Measurements from ENCODE around the gene HCFC1. TPM values are rescaled to one million over a fixed set of nuclear protein-coding genes. Genes with fewer than 3 reads are reported as not detected.
A peak's percentile ranks its signal among the peaks of the same experiment; 100 is the strongest.
"Not testable (repeated sequence)": the region's sequence is repeated elsewhere in the genome, so short reads cannot be mapped to it uniquely, and the experiment has no call there.

HCFC1 gene
- total RNA-seq, 1 donor from 2014 or later = 39.5 TPM

DNA sequence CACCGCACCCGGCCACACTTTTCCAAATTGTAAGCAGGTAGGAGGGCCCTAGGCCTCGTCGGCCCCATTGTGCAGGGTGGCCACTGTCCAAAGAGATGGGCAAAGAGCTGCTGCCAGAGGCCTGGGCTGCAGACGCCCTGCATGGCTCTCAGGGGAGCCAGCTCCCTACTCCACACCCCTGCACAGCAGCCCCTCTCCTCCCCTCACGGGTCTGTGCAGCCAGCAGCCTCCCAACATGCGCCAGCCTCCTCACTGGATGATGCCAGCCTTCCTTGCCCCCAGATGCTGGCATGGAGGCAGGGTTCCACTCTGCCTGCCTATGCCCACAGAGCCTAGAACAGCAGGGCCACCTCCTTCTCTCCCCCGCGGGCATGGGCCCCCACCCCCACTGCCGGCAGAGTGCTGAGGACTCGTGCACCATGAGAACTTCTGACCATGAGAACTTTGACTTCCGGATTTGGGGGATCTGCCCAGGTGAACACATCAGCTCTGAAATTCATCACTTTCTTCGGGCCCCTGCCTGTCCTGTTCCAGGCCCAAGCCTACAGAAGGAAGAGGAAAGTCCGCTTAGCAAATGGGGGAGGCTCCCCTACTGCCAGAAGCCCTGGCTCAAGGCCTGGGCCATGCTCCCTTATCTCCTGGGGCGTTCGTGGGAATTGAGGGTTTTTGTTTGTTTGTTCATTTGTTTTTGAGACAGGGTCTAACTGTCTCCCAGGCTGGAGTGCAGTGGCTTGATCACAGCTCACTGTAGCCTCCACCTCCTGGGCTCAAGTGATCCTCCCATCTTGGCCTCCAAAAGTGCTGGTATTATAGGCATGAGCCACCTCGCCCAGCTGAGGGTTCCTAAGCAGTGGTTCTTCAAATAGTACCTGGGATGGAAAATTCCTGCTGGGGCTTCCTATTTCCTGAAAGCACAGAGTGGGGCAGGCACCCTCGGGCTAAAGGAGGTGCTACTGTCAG, 40.0 kb upstream of the HCFC1 start:
- DNase-seq (ENCODE audit: low spot score) = no peak
- intact Hi-C loops (cut with DNase I) = loop anchor here (2.0 to 5.0 kb wide), 3 partner anchors 39 to 521 kb away; no protein-coding TSS in a partner anchor

DNA sequence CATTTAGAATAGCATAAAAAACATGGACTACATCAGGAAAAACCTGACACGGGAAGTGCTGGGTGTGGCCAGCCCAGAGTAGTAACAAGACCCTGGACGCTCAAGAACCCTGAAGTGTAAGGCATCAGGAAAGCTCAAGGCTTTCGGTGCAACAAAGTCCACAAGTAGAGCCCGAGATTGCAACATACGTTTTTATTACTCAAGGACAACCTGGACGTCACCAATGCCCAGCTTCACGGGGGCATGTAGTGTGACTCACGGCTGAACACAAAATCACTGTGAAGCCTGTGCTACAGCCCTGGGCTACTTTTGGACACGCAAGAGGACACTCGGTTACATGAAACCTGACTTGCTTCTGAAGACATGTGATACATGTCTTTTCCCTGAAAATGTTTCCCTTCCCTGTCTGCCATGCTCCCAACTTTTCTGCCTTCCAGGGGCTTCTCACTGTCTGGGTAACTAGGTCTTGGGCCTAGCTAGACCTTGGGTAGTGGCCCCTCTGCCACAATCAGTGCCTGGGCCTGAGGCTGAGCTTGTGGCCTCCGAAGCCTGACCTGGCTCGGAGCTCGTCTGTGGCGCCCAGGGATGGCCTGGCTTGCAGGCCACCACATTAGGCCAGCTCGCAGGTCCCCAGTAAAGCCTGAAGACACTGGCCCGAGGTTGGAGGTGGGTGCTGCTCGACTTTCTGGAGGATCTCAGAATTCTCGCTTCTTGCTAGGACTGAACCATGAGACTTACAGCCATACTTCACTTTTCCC, 38.9 kb upstream of the HCFC1 start:
- DNase-seq (ENCODE audit: low spot score) = no peak
- intact Hi-C loops (cut with DNase I) = loop anchor here (5.0 kb wide), 2 partner anchors 307 to 522 kb away; no protein-coding TSS in a partner anchor

DNA sequence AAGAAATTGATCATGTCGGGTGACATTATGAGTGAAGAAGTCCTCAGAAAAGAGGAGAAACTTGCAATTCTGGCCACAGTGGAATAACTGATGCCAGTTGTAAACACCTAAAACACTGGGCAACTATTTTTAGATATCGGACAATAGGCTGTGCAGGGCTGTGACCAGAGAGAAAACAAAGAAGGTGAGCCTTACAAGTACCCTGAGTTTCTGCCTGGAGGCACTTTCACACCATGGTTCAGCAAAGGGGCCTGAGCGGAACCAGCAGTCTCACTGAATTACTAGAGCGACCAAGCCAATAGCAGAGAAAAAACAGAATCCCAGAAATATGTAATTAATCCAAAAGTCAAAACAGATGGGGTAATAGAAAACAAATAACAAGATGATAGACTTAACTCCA, 36.9 kb upstream of the HCFC1 start:
- DNase-seq (ENCODE audit: low spot score) = no peak
- intact Hi-C loops (cut with DNase I) = no loop called here

- DNase-seq (ENCODE audit: low spot score) = no peak
- intact Hi-C loops (cut with DNase I) = no loop called here
These were observed 35.3 kb upstream of the HCFC1 start for GRCh38 chrX:154006947-154007346.

DNA sequence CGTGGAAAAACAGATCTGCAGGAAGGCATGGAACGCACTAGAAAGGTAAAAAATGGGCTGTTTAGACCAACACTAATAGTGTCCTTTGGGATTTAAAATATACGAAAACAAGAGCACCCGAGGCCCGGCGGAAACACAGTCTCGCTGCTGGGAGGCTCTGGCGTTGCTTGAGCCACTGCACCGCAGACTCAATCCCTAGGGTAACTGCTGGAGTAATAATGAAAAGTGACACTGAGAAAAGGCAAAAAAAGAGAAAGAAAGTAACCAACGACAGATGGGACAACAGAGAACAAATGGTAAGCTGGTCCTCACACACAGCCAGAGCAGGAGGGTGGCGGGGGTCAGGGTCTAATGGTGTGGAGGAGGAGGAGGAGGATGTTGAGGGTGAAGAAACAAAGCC, 32.7 kb upstream of the HCFC1 start:
- intact Hi-C loops (cut with DNase I) = no loop called here
- DNase-seq (ENCODE audit: low spot score) = no peak

DNA sequence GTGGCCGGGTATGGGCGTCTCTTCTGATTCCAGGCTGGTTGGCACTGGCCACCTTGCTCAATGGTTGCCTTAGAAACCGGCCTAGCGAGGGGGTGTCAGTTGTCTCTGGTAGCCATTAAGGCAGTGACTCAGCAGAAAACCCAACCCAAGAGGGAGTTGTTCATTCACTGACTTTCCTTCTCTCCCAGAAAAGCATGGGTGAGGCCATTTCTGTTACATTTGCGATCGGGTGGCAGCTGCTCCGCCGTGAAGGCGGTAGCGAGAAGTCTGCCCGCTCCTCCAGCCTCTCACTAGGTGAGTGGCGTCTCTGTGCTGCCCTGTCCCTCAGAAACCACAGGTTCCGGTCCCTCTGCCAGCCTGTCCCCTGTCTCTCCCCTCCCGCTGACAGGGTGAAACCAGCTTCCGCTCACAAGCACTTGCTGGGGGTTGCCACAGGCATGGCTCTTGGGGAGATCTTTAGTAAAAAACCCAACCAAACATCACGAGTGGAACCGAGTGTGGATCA, 30.6 kb upstream of the HCFC1 start:
- DNase-seq (ENCODE audit: low spot score) = peak; percentile 87

DNA sequence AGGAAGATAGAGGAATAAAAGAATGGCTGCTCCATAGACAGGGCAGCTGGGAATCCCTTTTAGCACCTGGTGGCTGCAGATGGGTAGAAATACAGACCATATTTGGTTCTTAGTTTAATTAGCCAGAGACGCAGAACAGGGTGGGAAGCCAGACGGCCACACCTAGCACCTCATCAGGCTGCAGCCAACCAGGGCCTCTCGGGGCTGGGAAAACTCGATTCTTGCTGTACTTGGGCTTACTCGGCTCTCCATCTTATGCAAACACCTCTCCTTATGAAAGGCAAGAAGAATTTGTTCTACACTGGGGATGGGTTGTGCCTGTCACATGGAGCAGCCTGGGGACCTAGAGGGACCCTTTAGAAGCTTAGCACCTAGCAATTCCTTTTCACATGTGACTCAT, 28.4 kb upstream of the HCFC1 start:
- DNase-seq (ENCODE audit: low spot score) = no peak
- intact Hi-C loops (cut with DNase I) = no loop called here

More for the DNA sequence above, 30.6 kb upstream of the HCFC1 start:
- intact Hi-C loops (cut with DNase I) = no loop called here

DNA sequence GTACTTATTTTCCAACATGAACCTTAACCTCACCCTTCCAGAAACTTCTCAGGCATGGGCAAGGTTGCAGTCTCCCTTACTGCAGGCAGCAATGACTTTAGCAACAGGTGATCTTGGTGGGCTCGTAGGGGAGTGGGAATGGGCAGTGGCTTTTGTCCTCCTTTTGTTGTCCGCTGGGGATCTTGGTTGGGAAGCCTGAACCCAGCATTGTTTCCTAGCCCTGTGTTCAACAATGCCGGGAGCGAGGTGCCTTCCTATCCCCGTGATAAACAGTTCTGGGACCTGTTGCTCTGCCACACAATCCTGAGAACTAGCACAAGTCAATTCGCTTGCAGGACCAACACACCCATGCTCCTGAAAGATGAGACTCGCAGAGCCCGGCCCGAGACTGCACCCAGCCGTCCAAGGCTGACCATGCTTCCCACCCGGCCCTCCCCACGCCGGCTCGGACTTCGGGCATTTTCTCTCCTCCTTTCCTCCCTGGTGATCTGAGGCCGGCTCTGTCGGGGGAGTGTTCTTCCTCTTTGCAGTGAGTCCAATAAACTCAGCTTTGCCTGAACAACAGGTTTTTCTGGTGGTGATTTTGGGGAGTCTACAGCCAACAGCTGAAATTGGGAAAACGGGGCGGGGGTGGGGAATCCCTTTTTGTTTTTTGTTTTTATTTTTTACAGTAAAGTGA, 27.9 kb upstream of the HCFC1 start:
- DNase-seq (ENCODE audit: low spot score) = no peak
- intact Hi-C loops (cut with DNase I) = no loop called here

DNA sequence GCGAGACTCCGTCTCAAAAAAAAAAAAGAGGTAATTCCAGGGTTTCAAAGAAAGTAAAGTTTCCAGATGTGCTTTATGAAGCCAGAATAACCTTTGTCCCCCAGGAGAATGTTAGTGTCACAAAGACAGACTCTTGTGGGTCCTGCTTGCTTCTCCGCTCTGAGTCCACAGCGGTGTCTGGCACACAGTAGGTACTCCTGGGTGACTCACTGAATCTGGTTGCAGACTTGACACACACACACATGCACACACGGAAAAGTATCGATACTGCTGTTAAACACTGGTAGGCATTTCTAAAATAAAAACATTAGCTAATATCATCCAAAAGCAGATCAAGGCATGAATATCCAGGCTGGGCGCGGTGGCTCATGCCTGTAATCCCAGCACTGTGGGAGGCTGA, 23.9 kb upstream of the HCFC1 start:
- no peak for DNase-seq (ENCODE audit: low spot score)
- intact Hi-C loops (cut with DNase I) = no loop called here

DNA sequence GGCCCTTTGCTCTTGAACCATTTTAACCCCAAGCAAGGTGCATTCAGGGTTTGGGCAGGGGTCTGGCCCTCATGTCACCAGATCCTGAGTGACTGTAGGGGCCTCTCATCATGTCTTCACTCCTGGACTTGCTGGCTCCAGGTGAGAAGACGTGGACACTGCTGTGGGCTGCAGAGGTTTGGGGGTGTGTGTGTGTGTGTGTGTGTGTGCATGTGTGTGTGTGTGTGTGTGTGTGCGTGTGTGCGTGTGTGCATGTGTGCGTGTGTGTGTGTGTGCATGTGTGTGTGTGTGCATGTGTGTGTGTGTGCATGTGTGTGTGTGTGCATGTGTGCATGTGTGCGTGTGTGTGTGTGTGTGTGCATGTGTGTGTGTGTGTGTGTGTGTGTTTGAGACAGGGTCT, 22.8 kb upstream of the HCFC1 start:
- intact Hi-C loops (cut with DNase I) = not testable (repeated sequence)

DNA sequence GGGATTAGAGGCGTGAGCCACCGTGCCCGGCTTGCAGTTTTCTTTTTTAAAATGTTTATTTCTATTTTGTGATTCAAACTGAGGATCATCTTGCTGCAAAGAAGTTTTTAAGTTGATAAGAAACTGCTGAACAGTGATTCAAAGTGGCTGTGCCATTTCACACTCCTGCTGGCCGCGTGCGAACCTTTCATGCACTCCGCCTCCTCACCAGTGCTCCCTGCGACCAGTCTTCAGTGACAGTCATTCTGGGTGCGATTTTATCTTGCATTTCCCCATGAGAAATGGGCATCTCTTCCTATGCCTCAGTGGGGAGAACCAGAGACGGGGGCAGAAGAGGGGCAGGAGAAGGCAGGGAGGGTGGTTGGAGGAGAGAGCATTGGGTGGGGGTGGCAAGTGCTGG, 22.4 kb upstream of the HCFC1 start:
- no peak for DNase-seq (ENCODE audit: low spot score)

More for the DNA sequence above, 22.8 kb upstream of the HCFC1 start:
- DNase-seq (ENCODE audit: low spot score) = not testable (repeated sequence)

GRCh38 chrX:153993079-153993478, 21.5 kb upstream of the HCFC1 start:
- no peak for DNase-seq (ENCODE audit: low spot score)
- intact Hi-C loops (cut with DNase I) = no loop called here

More for the DNA sequence above, 22.4 kb upstream of the HCFC1 start:
- intact Hi-C loops (cut with DNase I) = no loop called here

DNA sequence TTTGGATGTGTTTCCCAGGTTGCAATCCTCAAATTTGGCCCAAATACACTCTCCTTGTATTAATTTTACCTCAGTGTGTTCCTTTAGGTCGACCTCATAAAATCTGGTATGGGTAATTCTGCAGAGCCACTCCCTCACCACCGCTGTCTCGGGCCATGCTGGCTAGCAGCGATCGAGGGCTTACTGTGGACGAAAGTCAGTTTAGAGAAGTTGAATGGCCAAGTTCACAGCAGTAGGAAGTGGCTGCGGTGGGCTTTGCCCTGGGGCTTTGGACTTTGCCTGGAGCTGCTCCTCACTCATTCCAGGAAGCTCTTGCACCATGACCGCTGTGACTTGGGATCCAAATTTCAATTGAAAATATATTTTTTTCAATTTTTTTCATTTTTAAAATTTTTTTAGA, 20.6 kb upstream of the HCFC1 start:
- no peak for DNase-seq (ENCODE audit: low spot score)
- intact Hi-C loops (cut with DNase I) = no loop called here

DNA sequence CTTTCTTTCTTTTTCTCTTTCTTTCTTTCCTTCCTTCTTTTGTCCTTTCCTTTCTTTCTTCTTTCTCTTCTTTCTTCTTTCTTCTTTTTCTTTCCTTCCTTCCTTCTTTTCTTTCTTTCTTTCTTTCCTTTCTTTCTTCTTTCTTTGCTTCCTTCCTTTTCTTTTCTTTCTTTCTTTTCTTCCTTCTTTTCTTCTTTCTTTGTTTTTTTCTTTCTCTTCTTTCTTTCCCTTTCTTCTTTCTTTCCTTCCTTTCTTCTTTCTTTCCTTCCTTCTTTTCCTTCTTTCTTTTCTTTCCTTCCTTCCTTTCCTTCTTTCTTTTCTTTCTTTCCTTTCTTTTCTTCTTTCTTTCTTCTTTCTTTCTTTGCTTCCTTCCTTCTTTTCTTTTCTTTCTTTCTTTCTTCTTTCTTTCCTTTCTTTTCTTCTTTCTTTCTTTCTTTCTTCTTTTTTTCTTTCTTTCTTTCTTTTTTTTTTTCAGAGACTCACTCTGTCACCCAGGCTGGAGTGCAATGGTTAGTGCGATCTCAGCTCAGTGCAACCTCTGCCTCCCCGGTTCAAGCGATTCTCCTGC, 19.5 kb upstream of the HCFC1 start:
- intact Hi-C loops (cut with DNase I) = no loop called here

DNA sequence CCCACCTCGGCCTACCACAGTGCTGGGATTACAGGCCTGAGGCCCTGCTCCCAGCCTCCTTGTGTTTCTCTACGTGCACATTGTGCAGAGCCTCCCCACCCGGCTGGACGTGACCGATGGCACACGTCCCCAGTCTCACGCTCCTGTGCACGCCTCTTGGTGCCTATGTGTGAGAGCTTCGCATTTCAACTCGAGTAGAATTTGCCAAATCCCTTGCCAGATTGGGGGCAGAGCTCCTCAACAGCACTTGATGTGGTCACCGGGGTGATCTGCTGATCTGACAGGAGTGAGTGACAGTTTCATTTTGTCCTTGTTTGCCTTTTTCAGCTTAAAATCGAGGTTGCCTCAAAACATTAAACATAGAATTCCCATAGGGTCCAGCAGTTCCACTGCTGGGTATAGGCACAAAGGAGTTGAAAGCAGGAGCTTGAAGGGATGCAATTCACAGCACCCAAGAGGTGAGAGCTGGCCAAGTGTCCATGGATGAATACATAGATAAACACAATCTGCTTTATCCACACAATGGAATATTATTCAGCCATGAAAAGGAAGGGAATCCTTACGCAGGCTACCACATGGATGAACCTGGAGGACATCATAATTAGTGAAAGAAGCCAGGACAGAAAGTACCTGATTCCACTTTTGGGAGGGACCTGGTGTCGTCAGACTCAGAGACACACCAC, 18.5 kb upstream of the HCFC1 start:
- DNase-seq (ENCODE audit: low spot score) = no peak
- intact Hi-C loops (cut with DNase I) = no loop called here

More for the DNA sequence above, 19.5 kb upstream of the HCFC1 start:
- no peak for DNase-seq (ENCODE audit: low spot score)

DNA sequence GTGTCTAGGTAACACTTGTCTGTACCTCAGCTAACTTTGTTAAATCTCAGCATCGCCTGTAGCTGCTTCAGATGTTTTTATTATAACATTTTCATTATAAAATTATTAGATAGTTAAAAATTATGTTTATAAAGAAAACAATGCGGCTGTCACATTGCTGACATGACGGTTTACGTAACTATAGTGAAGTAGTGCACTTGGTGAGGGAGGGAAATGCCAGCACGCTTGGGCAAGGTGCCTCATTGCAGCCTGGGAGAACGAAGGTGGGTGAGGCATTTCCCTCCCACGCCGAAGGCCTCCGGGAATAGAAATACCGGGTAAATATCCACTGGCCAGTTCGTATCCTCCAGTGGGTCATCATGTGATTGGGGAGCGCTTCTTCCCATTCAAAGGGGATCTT, 16.9 kb upstream of the HCFC1 start:
- DNase-seq (ENCODE audit: low spot score) = no peak
- intact Hi-C loops (cut with DNase I) = no loop called here

DNA sequence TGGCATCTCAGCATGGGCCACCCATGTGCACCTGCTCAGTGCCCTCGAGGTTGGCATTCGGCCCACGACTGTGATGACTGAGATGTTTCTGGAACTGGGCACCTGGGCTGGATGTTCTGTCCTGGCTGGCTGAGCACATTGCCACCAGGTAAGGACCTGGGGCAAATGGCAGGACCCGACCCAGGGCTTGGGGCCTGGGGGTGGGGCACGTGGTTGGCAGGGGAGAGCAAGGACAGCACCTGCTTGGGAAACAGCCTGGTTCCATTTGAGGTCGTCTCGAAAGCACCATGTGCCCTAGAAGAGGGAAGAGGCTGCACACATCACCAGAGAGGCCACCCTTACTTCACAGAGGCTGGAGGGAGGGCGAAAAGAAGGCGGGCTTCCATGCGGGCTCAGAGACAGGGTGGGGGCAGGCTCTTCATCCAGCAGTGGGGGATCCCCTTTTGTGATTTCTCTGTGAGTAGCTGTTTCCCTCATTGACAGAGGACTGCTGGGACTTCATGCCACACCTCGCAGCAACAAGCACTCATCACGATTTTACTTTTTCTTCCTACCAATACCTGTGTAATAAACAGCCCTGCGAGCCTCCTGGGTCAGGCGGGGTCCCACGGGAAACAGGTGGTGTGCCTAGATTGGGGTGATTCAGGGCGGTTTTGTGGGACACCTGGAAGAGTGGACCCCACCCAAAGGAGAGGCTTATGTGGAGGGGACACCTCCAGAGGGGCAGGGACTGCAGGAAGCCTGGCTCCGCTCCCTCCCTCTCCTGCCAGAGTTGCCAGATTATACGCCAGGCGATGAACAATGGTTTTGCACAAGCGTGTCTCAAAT, 12.9 kb upstream of the HCFC1 start:
- intact Hi-C loops (cut with DNase I) = no loop called here
- DNase-seq (ENCODE audit: low spot score) = no peak

DNA sequence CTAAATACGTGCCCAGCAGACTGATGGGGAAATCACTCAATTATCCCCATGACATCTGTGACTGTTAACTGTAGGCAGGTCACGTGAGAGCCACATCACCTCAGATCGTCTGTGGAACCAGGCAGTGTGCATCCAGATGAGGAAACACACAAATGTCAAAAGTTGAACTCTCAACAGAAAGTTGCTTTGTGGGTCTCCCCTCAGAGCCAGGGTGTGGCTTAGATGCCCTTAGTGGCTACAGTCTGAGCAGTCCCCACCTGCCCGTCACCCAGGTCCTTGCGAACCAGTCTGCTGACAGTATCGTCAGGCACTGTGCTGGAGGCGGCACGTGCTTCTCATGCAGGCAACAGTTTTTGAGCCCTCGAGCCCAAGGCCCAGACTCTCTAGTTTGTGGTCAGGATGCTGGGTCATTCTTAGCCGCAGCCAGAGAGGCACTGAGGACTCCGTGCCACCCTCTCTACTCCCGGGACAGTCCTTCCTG, 11.7 kb upstream of the HCFC1 start:
- intact Hi-C loops (cut with DNase I) = no loop called here
- DNase-seq (ENCODE audit: low spot score) = no peak
